A549 (cell line): Measurements from ENCODE around the gene PTGR3. TPM values are rescaled to one million over a fixed set of nuclear protein-coding genes. Genes with fewer than 3 reads are reported as not detected.

Experiments used
- ATAC-seq, 2 experiments: fragments of 200-7000 bp in 1 of 2; fragments of >200 bp in 1 of 2; cut with Nextera tagmentation in 1 of 2; cut with Tn5 transposase in 1 of 2; 3 replicates each; pipeline versions ENCODE4 v1.8.0 to v1.9.1; 2018 to 2020; ENCODE audit warnings: mild to moderate bottlenecking in 1 of 2, moderate library complexity in 1 of 2
- CTCF ChIA-PET: fragments of 300-600 bp; sonication (Branson Sonifier 250); formaldehyde crosslinking; extraction: SDS; loops from one replicate; lab custom pipeline; 2021; ENCODE audit warnings: antibody characterized with exemption, inconsistent platforms; lab: Yijun Ruan, JAX
- POLR2A ChIA-PET: fragments of 350-600 bp; formaldehyde crosslinking; extraction: SDS; loops from one replicate; lab custom pipeline; 2021; ENCODE audit warnings: antibody characterized with exemption, inconsistent platforms; lab: Yijun Ruan, JAX
- DNase-seq, 2 experiments: peaks; one replicate each; pipeline versions ENCODE4 v3.0.0 to v3.0.0-alpha.2; 2011 to 2016; ENCODE audit warnings: low read depth in 1 of 2, low spot score in 1 of 2
- FAIRE-seq: peaks from 2 replicates; lab custom pipeline; 2011; peaks lifted over from hg19 to GRCh38; lab: Jason Lieb, UNC
- H3K27ac ChIP-seq, 2 experiments: fragments of >200 bp; sonication (Bioruptor Twin); formaldehyde crosslinking; 3 replicates each; pipeline ENCODE4 v1.5.1; 2016 to 2017
- H3K4me1 ChIP-seq: fragments of >200 bp; sonication (Bioruptor Twin); formaldehyde crosslinking; 3 replicates; pipeline ENCODE4 v1.6.1; 2016
- H3K4me2 ChIP-seq: fragments of >200 bp; sonication (Bioruptor Twin); formaldehyde crosslinking; 3 replicates; pipeline ENCODE4 v1.6.1; 2016
- H3K4me3 ChIP-seq: fragments of >200 bp; sonication (Bioruptor Twin); formaldehyde crosslinking; 3 replicates; pipeline ENCODE4 v1.5.1; 2016
- H3K9me3 ChIP-seq: fragments of >200 bp; sonication (Bioruptor Twin); formaldehyde crosslinking; 3 replicates; pipeline ENCODE4 v1.6.1; 2016
- CBX2 ChIP-seq: fragments of 200-600 bp; sonication (generic); IDR thresholded peaks from 2 replicates; pipeline ENCODE4 v1.6.1; 2016; ENCODE audit warnings: low read depth, mild to moderate bottlenecking, borderline replicate concordance
- CHD4 ChIP-seq: fragments of 200-600 bp; sonication (generic); IDR thresholded peaks from 2 replicates; pipeline ENCODE4 v1.6.1; 2016; ENCODE audit warnings: antibody characterized with exemption, mild to moderate bottlenecking, borderline replicate concordance
- EHF ChIP-seq: fragments of 250-450 bp; sonication (Bioruptor Pico); IDR thresholded peaks from 2 replicates; pipeline ENCODE4 v1.5.0; 2020; ENCODE audit warnings: mild to moderate bottlenecking
- EP300 ChIP-seq, 2 experiments: fragments of >200 bp; sonication (Bioruptor Twin); formaldehyde crosslinking; IDR thresholded peaks; 2 replicates in 1 of 2; 3 replicates in 1 of 2; pipeline ENCODE4 v1.6.1; 2016 to 2017
- FOSB ChIP-seq: fragments of 250-450 bp; sonication (Bioruptor Pico); IDR thresholded peaks from 2 replicates; pipeline ENCODE4 v1.5.0; 2020; ENCODE audit warnings: mild to moderate bottlenecking, moderate library complexity
- HDAC2 ChIP-seq: fragments of 200-600 bp; sonication (generic); IDR thresholded peaks from 2 replicates; pipeline ENCODE4 v1.6.1; 2016
- HOXA7 ChIP-seq: fragments of 250-450 bp; sonication (Bioruptor Pico); IDR thresholded peaks from 2 replicates; pipeline ENCODE4 v1.5.0; 2020; ENCODE audit warnings: mild to moderate bottlenecking, moderate library complexity
- JUNB ChIP-seq: fragments of >200 bp; sonication (Bioruptor Twin); formaldehyde crosslinking; IDR thresholded peaks from 2 replicates; pipeline ENCODE4 v1.6.1; 2016
- KDM5A ChIP-seq: fragments of 200-600 bp; sonication (generic); IDR thresholded peaks from 2 replicates; pipeline ENCODE4 v1.6.1; 2016; ENCODE audit warnings: antibody characterized with exemption, mild to moderate bottlenecking
- NFE2L2 ChIP-seq: fragments of 150-350 bp; conservative IDR thresholded peaks from 2 replicates; pipeline ENCODE4 v1.6.1; 2014; ENCODE audit warnings: low read length
- NPAS2 ChIP-seq: fragments of 250-450 bp; sonication (Bioruptor Pico); IDR thresholded peaks from 2 replicates; pipeline ENCODE4 v1.8.0; 2022; ENCODE audit warnings: mild to moderate bottlenecking, moderate library complexity, borderline replicate concordance
- RAD21 ChIP-seq, 2 experiments: fragments of >200 bp in 1 of 2; sonication (Bioruptor Twin) in 1 of 2; formaldehyde crosslinking in 1 of 2; IDR thresholded peaks in 1 of 2; conservative IDR thresholded peaks in 1 of 2; 2 replicates in 1 of 2; 3 replicates in 1 of 2; pipeline ENCODE4 v1.6.1; 2012 to 2018; ENCODE audit warnings: inconsistent platforms in 1 of 2
- RARB ChIP-seq: fragments of 250-450 bp; sonication (Bioruptor Pico); IDR thresholded peaks from 2 replicates; pipeline ENCODE4 v1.8.0; 2021; ENCODE audit warnings: mild to moderate bottlenecking, moderate library complexity
- RNF2 ChIP-seq: fragments of 200-600 bp; sonication (generic); IDR thresholded peaks from 2 replicates; pipeline ENCODE4 v1.6.1; 2016; ENCODE audit warnings: low read depth, mild to moderate bottlenecking, antibody characterized with exemption, moderate library complexity, borderline replicate concordance
- ZSCAN20 ChIP-seq: fragments of 250-450 bp; sonication (Bioruptor Pico); IDR thresholded peaks from 2 replicates; pipeline ENCODE4 v1.8.0; 2022; ENCODE audit warnings: mild to moderate bottlenecking, moderate library complexity
- WGBS: methylation state at CpG from one replicate; pipeline ENCODE4 v1.1.6; 2017; ENCODE audit errors: missing lambda C conversion rate; 5-methylcytosine and 5-hydroxymethylcytosine counted together
- polyA plus RNA-seq, 4 experiments: library from polyadenylated mRNA; depleted of rRNA in 3 of 4; stranded (reverse); fragments of >200 nt; fragmentation: RNase III in 1 of 4; extraction: RNeasy Plus Mini Kit Qiagen cat#74134 plus additional on column Dnase treatment in 1 of 4; gene quantifications; 2 replicates in 3 of 4; 3 replicates in 1 of 4; pipeline ENCODE4 v1.2.3, GENCODE V29; 2011 to 2017
- TF ChIP-seq, protein P1 (sequence below): fragments of 200-600 bp; sonication (generic); IDR thresholded peaks from 2 replicates; pipeline ENCODE4 v1.6.1; 2016; ENCODE audit warnings: antibody characterized with exemption, mild to moderate bottlenecking, moderate library complexity
- TF ChIP-seq, protein P2 (sequence below): IDR thresholded peaks from 2 replicates; pipeline ENCODE4 v1.6.1; 2012

Gene PTGR3
- polyA plus RNA-seq, 2 of the 4 experiments (the other 2 are of a cell fraction), result 7.2 to 18.5 TPM

DNA sequence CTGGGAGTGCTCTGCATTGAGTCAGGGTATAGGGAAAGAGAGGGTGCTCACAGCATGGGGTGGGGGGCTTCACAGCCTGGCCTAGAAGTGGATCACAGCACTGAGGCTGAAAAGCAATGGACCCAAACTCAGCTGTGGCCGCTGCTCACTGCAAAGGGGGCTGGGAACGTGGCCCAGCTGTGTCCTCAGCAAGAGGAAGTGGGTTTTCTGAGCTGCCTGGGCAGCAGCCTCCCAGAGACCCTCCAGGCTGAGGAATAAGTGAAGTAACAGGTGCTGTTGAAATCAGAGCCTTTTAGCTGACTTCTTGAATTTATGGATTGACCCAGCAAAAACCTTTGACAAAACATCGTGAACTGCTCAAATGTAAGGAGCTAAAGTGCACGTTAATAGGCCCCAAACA lies 35.2 kb downstream of the PTGR3 start:
- Histone ChIP-seq H3K4me1 (no peaks in the 10 kb centered on the region), H3K9me3 (no peaks in the 10 kb centered on the region), H3K4me2 (no peak overlapping the region), H3K4me3 (no peak overlapping the region), H3K27ac (no peak overlapping the region)
- WGBS, result 53% methylated on average over 4 of the region's 4 CpGs
- DNase-seq (no peak), FAIRE-seq (no peak), ATAC-seq (no peak)
- ChIA-PET CTCF (interaction anchor here (0.8 to 1.5 kb wide), 2 partner anchors 12 to 20 kb away, joined by 3 read pairs; no protein-coding TSS in a partner anchor), POLR2A (no interaction called here)
- no peak for TF ChIP-seq RNF2
- TF ChIP-seq KDM5A, result no peak

DNA sequence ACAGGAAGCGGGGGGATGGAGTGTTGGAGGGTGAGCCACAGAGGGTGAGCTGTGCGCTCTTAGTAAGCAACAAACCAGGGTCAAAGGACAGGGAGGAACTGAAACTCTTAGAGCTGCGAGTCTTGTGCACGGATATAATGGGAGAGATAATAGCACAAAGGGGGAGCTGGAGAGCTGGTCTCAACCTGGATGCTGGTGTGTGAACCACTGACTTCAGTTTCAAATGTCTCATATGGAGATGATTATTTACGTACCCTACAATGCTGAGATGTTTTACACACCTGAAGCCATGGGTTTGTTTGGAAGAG lies 35.9 kb downstream of the PTGR3 start:
- Histone ChIP-seq H3K4me1 (no peaks in the 10 kb centered on the region), H3K4me2 (no peak overlapping the region), H3K4me3 (no peak overlapping the region), H3K27ac (no peak overlapping the region), H3K9me3 (no peaks in the 10 kb centered on the region)
- CTCF ChIA-PET, result interaction anchor here (0.8 to 1.5 kb wide), 2 partner anchors 12 to 20 kb away, joined by 3 read pairs; no protein-coding TSS in a partner anchor
- no peak for FAIRE-seq
- 49% methylated on average over 5 of the region's 5 CpGs for WGBS
- POLR2A ChIA-PET, result no interaction called here
- ATAC-seq, result peak; percentile 24 to 60; a peak in 3 of 6 replicates
- 0 out of 5 replicates have a peak, but pooled peaks of 1 of the 2 experiments have one; percentile 4 for TF ChIP-seq RAD21 (conservative IDR thresholded peaks at IDR 0.05 in 1 of 2, IDR thresholded peaks at IDR 0.05 in 1 of 2)
- TF ChIP-seq CHD4, result no peak
- DNase-seq, result peak in 1 of 2 experiments; percentile 8

DNA sequence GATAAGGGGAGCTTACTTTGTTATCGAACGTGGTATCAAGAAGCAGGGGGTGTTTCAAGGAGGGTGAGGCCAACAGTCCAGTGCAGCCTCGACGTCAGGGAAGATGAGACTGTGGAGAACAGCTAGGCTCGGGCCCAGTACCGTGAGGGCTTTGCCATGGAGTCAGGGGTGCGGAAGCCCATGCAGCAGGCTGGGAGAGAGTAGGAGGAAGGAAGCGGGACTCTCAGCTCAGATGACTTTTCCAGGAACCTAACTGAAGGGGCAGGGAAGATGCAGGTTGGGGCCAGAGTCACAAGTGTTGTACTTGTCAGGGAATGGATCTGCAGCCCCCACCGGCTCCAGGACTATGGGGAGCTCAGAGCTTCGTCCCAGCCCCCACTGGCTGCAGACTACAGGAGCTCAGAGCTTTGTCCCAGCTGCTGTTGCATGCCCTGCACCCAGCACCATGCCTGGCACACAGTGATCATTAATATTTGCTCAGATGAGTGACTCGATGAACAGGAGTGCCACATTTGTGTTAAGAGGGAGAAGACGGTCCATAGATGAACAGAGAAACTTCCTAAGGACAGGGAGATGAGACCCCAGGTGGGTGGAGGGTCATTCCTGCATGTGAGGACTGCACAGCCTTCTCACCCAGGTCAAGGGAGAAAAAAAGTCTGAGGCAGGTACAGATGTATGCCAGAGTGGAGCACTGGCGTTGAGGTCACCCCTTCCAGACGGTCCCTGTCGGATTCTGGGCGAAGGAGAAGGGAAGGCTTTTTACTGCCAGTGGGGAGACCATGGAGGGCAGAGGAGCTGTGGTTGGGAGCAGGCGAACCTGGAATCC lies 36.4 kb downstream of the PTGR3 start:
- no peaks in the 10 kb centered on the region for H3K4me1 ChIP-seq
- H3K27ac ChIP-seq, result no peak overlapping the region
- no peak overlapping the region for H3K4me3 ChIP-seq
- FAIRE-seq, result no peak
- 61% methylated on average over 12 of the region's 17 CpGs for WGBS
- no peak overlapping the region for H3K4me2 ChIP-seq
- POLR2A ChIA-PET, result no interaction called here
- DNase-seq, result no peak
- ATAC-seq, result 0 out of 6 replicates have a peak, but pooled peaks of 1 of the 2 experiments have one; percentile 13
- TF ChIP-seq FOSB (CRISPR knock-in tag) (no peak), HDAC2 (no peak), RARB (CRISPR knock-in tag) (no peak), ZSCAN20 (CRISPR knock-in tag) (no peak), CBX2 (no peak), CHD4 (no peak), HOXA7 (CRISPR knock-in tag) (no peak), RAD21 (conservative IDR thresholded peaks at IDR 0.05 in 1 of 2, IDR thresholded peaks at IDR 0.05 in 1 of 2) (no peak), NFE2L2 (no peak), EHF (CRISPR knock-in tag) (no peak), NPAS2 (CRISPR knock-in tag) (no peak), EP300 (IDR thresholded peaks at IDR 0.05) (no peak), JUNB (no peak)
- TF ChIP-seq, protein P1, sequence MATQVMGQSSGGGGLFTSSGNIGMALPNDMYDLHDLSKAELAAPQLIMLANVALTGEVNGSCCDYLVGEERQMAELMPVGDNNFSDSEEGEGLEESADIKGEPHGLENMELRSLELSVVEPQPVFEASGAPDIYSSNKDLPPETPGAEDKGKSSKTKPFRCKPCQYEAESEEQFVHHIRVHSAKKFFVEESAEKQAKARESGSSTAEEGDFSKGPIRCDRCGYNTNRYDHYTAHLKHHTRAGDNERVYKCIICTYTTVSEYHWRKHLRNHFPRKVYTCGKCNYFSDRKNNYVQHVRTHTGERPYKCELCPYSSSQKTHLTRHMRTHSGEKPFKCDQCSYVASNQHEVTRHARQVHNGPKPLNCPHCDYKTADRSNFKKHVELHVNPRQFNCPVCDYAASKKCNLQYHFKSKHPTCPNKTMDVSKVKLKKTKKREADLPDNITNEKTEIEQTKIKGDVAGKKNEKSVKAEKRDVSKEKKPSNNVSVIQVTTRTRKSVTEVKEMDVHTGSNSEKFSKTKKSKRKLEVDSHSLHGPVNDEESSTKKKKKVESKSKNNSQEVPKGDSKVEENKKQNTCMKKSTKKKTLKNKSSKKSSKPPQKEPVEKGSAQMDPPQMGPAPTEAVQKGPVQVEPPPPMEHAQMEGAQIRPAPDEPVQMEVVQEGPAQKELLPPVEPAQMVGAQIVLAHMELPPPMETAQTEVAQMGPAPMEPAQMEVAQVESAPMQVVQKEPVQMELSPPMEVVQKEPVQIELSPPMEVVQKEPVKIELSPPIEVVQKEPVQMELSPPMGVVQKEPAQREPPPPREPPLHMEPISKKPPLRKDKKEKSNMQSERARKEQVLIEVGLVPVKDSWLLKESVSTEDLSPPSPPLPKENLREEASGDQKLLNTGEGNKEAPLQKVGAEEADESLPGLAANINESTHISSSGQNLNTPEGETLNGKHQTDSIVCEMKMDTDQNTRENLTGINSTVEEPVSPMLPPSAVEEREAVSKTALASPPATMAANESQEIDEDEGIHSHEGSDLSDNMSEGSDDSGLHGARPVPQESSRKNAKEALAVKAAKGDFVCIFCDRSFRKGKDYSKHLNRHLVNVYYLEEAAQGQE, result no peak
- TF ChIP-seq, protein P2, sequence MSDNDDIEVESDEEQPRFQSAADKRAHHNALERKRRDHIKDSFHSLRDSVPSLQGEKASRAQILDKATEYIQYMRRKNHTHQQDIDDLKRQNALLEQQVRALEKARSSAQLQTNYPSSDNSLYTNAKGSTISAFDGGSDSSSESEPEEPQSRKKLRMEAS, result no peak
- CTCF ChIA-PET, result interaction anchor here (0.7 to 1.5 kb wide), 3 partner anchors 9 to 19 kb away, joined by 3 read pairs; no protein-coding TSS in a partner anchor
- H3K9me3 ChIP-seq, result no peaks in the 10 kb centered on the region
